Gastroesophageal sphincter (tissue), 4 donors: Measurements from ENCODE around the gene AKT3. TPM values are rescaled to one million over a fixed set of nuclear protein-coding genes. Genes with fewer than 3 reads are reported as not detected.

ENCODE experiments used
- ATAC-seq: fragments of 150-250 bp; one replicate; pipeline ENCODE4 v1.9.1; 2016; ENCODE audit warnings: mild to moderate bottlenecking, moderate library complexity
- H3K27ac ChIP-seq, 4 donors: fragments of 200-600 bp; sonication (generic) in 3 of 4; 1 replicate in 3 of 4; 2 replicates in 1 of 4; pipeline ENCODE4 v1.5.1; 2016 to 2019
- H3K27me3 ChIP-seq: fragments of 200-600 bp; sonication (generic); one replicate; pipeline ENCODE4 v1.5.1; 2019
- H3K36me3 ChIP-seq, 2 donors: fragments of 200-600 bp; sonication (generic); one replicate each; pipeline ENCODE4 v1.5.1; 2019; ENCODE audit warnings: control low read depth in 1 of 2
- H3K4me1 ChIP-seq, 3 donors: fragments of 200-600 bp; sonication (generic); 1 replicate in 2 of 3; 2 replicates in 1 of 3; pipeline ENCODE4 v1.5.1; 2016 to 2019; ENCODE audit warnings: control low read depth in 2 of 3
- H3K4me3 ChIP-seq, 2 donors: fragments of 200-600 bp; sonication (generic); one replicate each; pipeline ENCODE4 v1.5.1; 2019; ENCODE audit warnings: mild to moderate bottlenecking in 1 of 2, moderate library complexity in 1 of 2
- H3K9me3 ChIP-seq, 3 donors: fragments of 200-600 bp; sonication (generic); one replicate each; pipeline ENCODE4 v1.5.1; 2017 to 2019; ENCODE audit warnings: control low read depth in 2 of 3
- CTCF ChIP-seq, 4 experiments: fragments of 200-600 bp in 2 of 4; fragments of 450-650 bp in 2 of 4; sonication (generic) in 1 of 4; IDR thresholded peaks; one replicate each; pipeline ENCODE4 v1.5.1; 2017 to 2019; ENCODE audit warnings: antibody characterized with exemption in 4 of 4, mild to moderate bottlenecking in 2 of 4, moderate library complexity in 2 of 4
- EP300 ChIP-seq: sonication (generic); formaldehyde crosslinking; IDR thresholded peaks from one replicate; pipeline ENCODE4 v1.6.1; 2017; ENCODE audit warnings: antibody characterized with exemption, mild to moderate bottlenecking
- POLR2A ChIP-seq, 2 donors: fragments of 450-650 bp; IDR thresholded peaks; one replicate each; pipeline ENCODE4 v1.6.1; 2017; ENCODE audit warnings: antibody characterized with exemption in 2 of 2, mild to moderate bottlenecking in 2 of 2, moderate library complexity in 1 of 2
- POLR2AphosphoS5 ChIP-seq: sonication (generic); formaldehyde crosslinking; IDR thresholded peaks from one replicate; pipeline ENCODE4 v1.6.1; 2017; ENCODE audit warnings: antibody characterized with exemption
- WGBS, 2 donors: methylation state at CpG; one replicate each; pipeline ENCODE4 v1.1.5; 2018; ENCODE audit warnings: low coverage in 1 of 2; 5-methylcytosine and 5-hydroxymethylcytosine counted together
- total RNA-seq, 4 donors: library from RNA; depleted of rRNA; stranded (reverse); fragments of >200 nt; gene quantifications; one replicate each; pipeline ENCODE4 v1.1.0, GENCODE V29; 2016

The AKT3 gene
- total RNA-seq, 4 donors from 2014 or later: 72.8 to 102 (median 89.3) TPM

- Histone ChIP-seq H3K36me3 (peaks cover 0 to 9% of the 10 kb centered on the region in 2 donors), H3K27me3 (no peaks in the 10 kb centered on the region), H3K4me1 (peaks cover 4 to 28% (median 5%) of the 10 kb centered on the region in 3 donors), H3K9me3 (no peaks in the 10 kb centered on the region), H3K27ac (no peak overlapping the region), H3K4me3 (no peak overlapping the region)
- TF ChIP-seq EP300 (no peak), CTCF (IDR thresholded peaks at IDR 0.05) (no peak), POLR2A (IDR thresholded peaks at IDR 0.05) (no peak), POLR2AphosphoS5 (no peak)
- WGBS, 2 donors: 98 to 100% methylated on average over 3 of the region's 3 CpGs
- ATAC-seq: no peak
These were observed 380.5 kb downstream of the AKT3 start for GRCh38 chr1:243469497-243469896.

- WGBS, 2 donors: 70 to 93% methylated on average over 5 of the region's 5 CpGs
- Histone ChIP-seq H3K9me3 (no peaks in the 10 kb centered on the region), H3K27ac (no peak overlapping the region), H3K4me3 (no peak overlapping the region), H3K4me1 (peaks cover 0 to 5% (median 0%) of the 10 kb centered on the region in 3 donors), H3K27me3 (no peaks in the 10 kb centered on the region), H3K36me3 (peaks cover 0 to 11% of the 10 kb centered on the region in 2 donors)
- ATAC-seq: no peak
- TF ChIP-seq POLR2AphosphoS5: no peak
- no peak for TF ChIP-seq CTCF (IDR thresholded peaks at IDR 0.05)
- TF ChIP-seq POLR2A (IDR thresholded peaks at IDR 0.05): no peak
- no peak for TF ChIP-seq EP300
These were observed 384.3 kb downstream of the AKT3 start for GRCh38 chr1:243465738-243466137.

- H3K9me3 ChIP-seq: no peaks in the 10 kb centered on the region
- H3K4me3 ChIP-seq: no peak overlapping the region
- H3K4me1 ChIP-seq: peaks cover 0 to 5% (median 0%) of the 10 kb centered on the region in 3 donors
- no peak overlapping the region for H3K27ac ChIP-seq
- WGBS, 2 donors: 91 to 95% methylated on average over 4 of the region's 5 CpGs
- ATAC-seq: no peak
- peaks cover 0 to 14% of the 10 kb centered on the region in 2 donors for H3K36me3 ChIP-seq
- no peaks in the 10 kb centered on the region for H3K27me3 ChIP-seq
- TF ChIP-seq POLR2AphosphoS5: no peak
- no peak for TF ChIP-seq POLR2A (IDR thresholded peaks at IDR 0.05)
- TF ChIP-seq EP300: no peak
- TF ChIP-seq CTCF (IDR thresholded peaks at IDR 0.05): no peak
These were observed 385.0 kb downstream of the AKT3 start for GRCh38 chr1:243465081-243465480.

GRCh38 chr1:243462929-243463697 lies 386.9 kb downstream of the AKT3 start:
- TF ChIP-seq EP300 (no peak), POLR2AphosphoS5 (no peak), CTCF (IDR thresholded peaks at IDR 0.05) (no peak), POLR2A (IDR thresholded peaks at IDR 0.05) (no peak)
- no peak overlapping the region for H3K27ac ChIP-seq
- no peak overlapping the region for H3K4me3 ChIP-seq
- no peaks in the 10 kb centered on the region for H3K9me3 ChIP-seq
- ATAC-seq: no peak
- H3K4me1 ChIP-seq: peaks cover 0 to 5% (median 0%) of the 10 kb centered on the region in 3 donors
- H3K27me3 ChIP-seq: no peaks in the 10 kb centered on the region
- H3K36me3 ChIP-seq: peaks cover 0 to 14% of the 10 kb centered on the region in 2 donors
- whole genome bisulfite sequencing, 2 donors: 100% methylated on average over 1 of the region's 1 CpG; no CpG with 5 or more reads in 1 of the 2 donors

- Histone ChIP-seq H3K4me1 (peaks cover 0 to 5% (median 0%) of the 10 kb centered on the region in 3 donors), H3K4me3 (no peak overlapping the region), H3K27me3 (no peaks in the 10 kb centered on the region), H3K9me3 (no peaks in the 10 kb centered on the region), H3K36me3 (peaks cover 0 to 6% of the 10 kb centered on the region in 2 donors), H3K27ac (no peak overlapping the region)
- 58 to 98% methylated on average over 2 to 4 of the region's 4 CpGs for WGBS, 2 donors
- ATAC-seq: no peak
- TF ChIP-seq EP300 (no peak), CTCF (IDR thresholded peaks at IDR 0.05) (no peak), POLR2AphosphoS5 (no peak), POLR2A (IDR thresholded peaks at IDR 0.05) (no peak)
These were observed 388.3 kb downstream of the AKT3 start for GRCh38 chr1:243461700-243462099.
